ENCODE data around the gene RNF220.
"Not testable (repeated sequence)": the region's sequence is repeated elsewhere in the genome, so short reads cannot be mapped to it uniquely, and the experiment has no call there.

Gene RNF220

GRCh38 chr1:44663417-44663816 is 258.4 kb downstream of the RNF220 start:
- TF ChIP-seq CSRNP3 (CRISPR knock-in tag; IDR thresholded peaks at IDR 0.05) (no peak), POU6F1 (CRISPR knock-in tag; IDR thresholded peaks at IDR 0.05; ENCODE audit: borderline replicate concordance, low read depth) (no peak), ESRRG (CRISPR knock-in tag; IDR thresholded peaks at IDR 0.05) (no peak), SNAI2 (CRISPR knock-in tag; IDR thresholded peaks at IDR 0.05) (no peak), PATZ1 (CRISPR knock-in tag; IDR thresholded peaks at IDR 0.05; ENCODE audit: borderline replicate concordance) (no peak), PPARA (CRISPR knock-in tag; IDR thresholded peaks at IDR 0.05; ENCODE audit: borderline replicate concordance) (no peak), CREB5 (CRISPR knock-in tag; IDR thresholded peaks at IDR 0.05; ENCODE audit: low read depth) (no peak), GLIS3 (CRISPR knock-in tag; IDR thresholded peaks at IDR 0.05) (no peak), ARNTL (CRISPR knock-in tag; IDR thresholded peaks at IDR 0.05; ENCODE audit: borderline replicate concordance, low read depth) (no peak)
- ATAC-seq, result no peak

GRCh38 chr1:44664730-44665370 is 259.8 kb downstream of the RNF220 start:
- no peak for TF ChIP-seq ZC3H10 (CRISPR knock-in tag; IDR thresholded peaks at IDR 0.05)
- TF ChIP-seq CREB5 (CRISPR knock-in tag; IDR thresholded peaks at IDR 0.05; ENCODE audit: low read depth), result no peak
- TF ChIP-seq RARB (CRISPR knock-in tag; IDR thresholded peaks at IDR 0.05), result no peak
- TF ChIP-seq SNAI2 (CRISPR knock-in tag; IDR thresholded peaks at IDR 0.05), result no peak
- no peak for TF ChIP-seq ZFP30 (CRISPR knock-in tag; IDR thresholded peaks at IDR 0.05)
- TF ChIP-seq BACH2 (CRISPR knock-in tag; IDR thresholded peaks at IDR 0.05; ENCODE audit: borderline replicate concordance), result no peak
- no peak for TF ChIP-seq ZNF8 (CRISPR knock-in tag; IDR thresholded peaks at IDR 0.05)
- TF ChIP-seq GLIS3 (CRISPR knock-in tag; IDR thresholded peaks at IDR 0.05), result no peak
- no peak for TF ChIP-seq CSRNP3 (CRISPR knock-in tag; IDR thresholded peaks at IDR 0.05)
- no peak for TF ChIP-seq PPARA (CRISPR knock-in tag; IDR thresholded peaks at IDR 0.05; ENCODE audit: borderline replicate concordance)
- no peak for TF ChIP-seq TSHZ2 (CRISPR knock-in tag; IDR thresholded peaks at IDR 0.05)
- no peak for TF ChIP-seq POU6F1 (CRISPR knock-in tag; IDR thresholded peaks at IDR 0.05; ENCODE audit: borderline replicate concordance, low read depth)
- no peak for TF ChIP-seq OSR1 (CRISPR knock-in tag; IDR thresholded peaks at IDR 0.05)
- no peak for TF ChIP-seq ESRRG (CRISPR knock-in tag; IDR thresholded peaks at IDR 0.05)
- TF ChIP-seq ZNF70 (CRISPR knock-in tag; IDR thresholded peaks at IDR 0.05), result no peak
- no peak for TF ChIP-seq CSDC2 (CRISPR knock-in tag; IDR thresholded peaks at IDR 0.05)
- no peak for TF ChIP-seq ARNTL (CRISPR knock-in tag; IDR thresholded peaks at IDR 0.05; ENCODE audit: borderline replicate concordance, low read depth)
- no peak for TF ChIP-seq ZFP3 (CRISPR knock-in tag; IDR thresholded peaks at IDR 0.05)
- no peak for TF ChIP-seq PATZ1 (CRISPR knock-in tag; IDR thresholded peaks at IDR 0.05; ENCODE audit: borderline replicate concordance)
- TF ChIP-seq TOX (CRISPR knock-in tag; IDR thresholded peaks at IDR 0.05; ENCODE audit: borderline replicate concordance), result no peak

GRCh38 chr1:44666719-44667118 is 261.7 kb downstream of the RNF220 start:
- ATAC-seq, result not testable (repeated sequence)

More at GRCh38 chr1:44664730-44665370, 259.8 kb downstream of the RNF220 start:
- ATAC-seq, result no peak

Measured in SK-N-SH treated with all-trans-retinoic acid at 6 μM for 48 hours (cell line).